ENCODE data around the gene RDX. TPM values are rescaled to one million over a fixed set of nuclear protein-coding genes. Genes with fewer than 3 reads are reported as not detected.

Gene RDX
- total RNA-seq, 2 donors from 2014 or later, result 121 to 127 TPM

- no peak for DNase-seq
- no peak for TF ChIP-seq CTCF (conservative IDR thresholded peaks at IDR 0.05)
- no peak overlapping the region for H3K27ac Mint-ChIP-seq
- WGBS, 2 experiments (ENCODE audit: insufficient coverage in 1 of 2, insufficient read length in 1 of 2), result 100% methylated on average over 1 of the region's 1 CpG; no CpG with 5 or more reads in 1 of the 2 experiments
- H3K4me1 ChIP-seq (ENCODE audit: control insufficient read depth, insufficient read depth, low read length), result no peaks in the 10 kb centered on the region
- no peak overlapping the region for H3K4me3 Mint-ChIP-seq
- H3K36me3 ChIP-seq (ENCODE audit: control insufficient read depth, insufficient read depth, low read length), result peaks cover 26% of the 10 kb centered on the region
- H3K4me3 ChIP-seq (ENCODE audit: low read length), result no peak overlapping the region
- H3K9me3 ChIP-seq (ENCODE audit: control insufficient read depth, low read length), result no peaks in the 10 kb centered on the region
- peaks cover 9% of the 10 kb centered on the region for H3K36me3 Mint-ChIP-seq (ENCODE audit: low read depth)
- peaks cover 4% of the 10 kb centered on the region for H3K4me1 Mint-ChIP-seq
- H3K9me3 Mint-ChIP-seq, result no peaks in the 10 kb centered on the region
- H3K9ac ChIP-seq (ENCODE audit: extremely low read depth, low read length, poor library complexity, severe bottlenecking), result no peak overlapping the region
- H3K27ac ChIP-seq (ENCODE audit: low read depth, low read length), result no peak overlapping the region
- no peaks in the 10 kb centered on the region for H3K27me3 Mint-ChIP-seq (ENCODE audit: insufficient read depth)
- no peaks in the 10 kb centered on the region for H3K27me3 ChIP-seq (ENCODE audit: control insufficient read depth, insufficient read depth, low read length, poor library complexity, severe bottlenecking)
These were observed 136.9 kb downstream of the RDX start for GRCh38 chr11:110159476-110159875.

GRCh38 chr11:110158317-110159200 lies 137.9 kb downstream of the RDX start:
- no peak overlapping the region for H3K9ac ChIP-seq (ENCODE audit: extremely low read depth, low read length, poor library complexity, severe bottlenecking)

GRCh38 chr11:110156503-110156902 lies 139.9 kb downstream of the RDX start:
- H3K4me1 ChIP-seq (ENCODE audit: control insufficient read depth, insufficient read depth, low read length), result no peaks in the 10 kb centered on the region
- Mint-ChIP-seq H3K27ac (no peak overlapping the region), H3K27me3 (ENCODE audit: insufficient read depth) (no peaks in the 10 kb centered on the region), H3K9me3 (no peaks in the 10 kb centered on the region), H3K4me1 (peaks cover 4% of the 10 kb centered on the region), H3K36me3 (ENCODE audit: low read depth) (peaks cover 6% of the 10 kb centered on the region), H3K4me3 (no peak overlapping the region)
- 90 to 91% methylated on average over 2 to 4 of the region's 4 CpGs for WGBS, 2 experiments (ENCODE audit: insufficient coverage in 1 of 2, insufficient read length in 1 of 2)
- peaks cover 28% of the 10 kb centered on the region for H3K36me3 ChIP-seq (ENCODE audit: control insufficient read depth, insufficient read depth, low read length)
- H3K9ac ChIP-seq (ENCODE audit: extremely low read depth, low read length, poor library complexity, severe bottlenecking), result no peak overlapping the region
- no peak for TF ChIP-seq CTCF (conservative IDR thresholded peaks at IDR 0.05)
- no peak for DNase-seq
- H3K27ac ChIP-seq (ENCODE audit: low read depth, low read length), result no peak overlapping the region
- no peaks in the 10 kb centered on the region for H3K9me3 ChIP-seq (ENCODE audit: control insufficient read depth, low read length)
- H3K27me3 ChIP-seq (ENCODE audit: control insufficient read depth, insufficient read depth, low read length, poor library complexity, severe bottlenecking), result no peaks in the 10 kb centered on the region
- no peak overlapping the region for H3K4me3 ChIP-seq (ENCODE audit: low read length)

More at GRCh38 chr11:110158317-110159200, 137.9 kb downstream of the RDX start:
- 90 to 93% methylated on average over 8 of the region's 9 CpGs for WGBS, 2 experiments (ENCODE audit: insufficient coverage in 1 of 2, insufficient read length in 1 of 2)
- H3K27me3 ChIP-seq (ENCODE audit: control insufficient read depth, insufficient read depth, low read length, poor library complexity, severe bottlenecking), result no peaks in the 10 kb centered on the region
- TF ChIP-seq CTCF (conservative IDR thresholded peaks at IDR 0.05), result no peak
- H3K27me3 Mint-ChIP-seq (ENCODE audit: insufficient read depth), result no peaks in the 10 kb centered on the region
- H3K27ac Mint-ChIP-seq, result peak overlapping the region; percentile 71
- H3K4me1 Mint-ChIP-seq, result peaks cover 4% of the 10 kb centered on the region
- no peak overlapping the region for H3K4me3 ChIP-seq (ENCODE audit: low read length)
- no peak for DNase-seq
- H3K4me1 ChIP-seq (ENCODE audit: control insufficient read depth, insufficient read depth, low read length), result no peaks in the 10 kb centered on the region
- peaks cover 6% of the 10 kb centered on the region for H3K36me3 Mint-ChIP-seq (ENCODE audit: low read depth)
- no peak overlapping the region for H3K27ac ChIP-seq (ENCODE audit: low read depth, low read length)
- no peak overlapping the region for H3K4me3 Mint-ChIP-seq
- no peaks in the 10 kb centered on the region for H3K9me3 Mint-ChIP-seq
- peaks cover 31% of the 10 kb centered on the region for H3K36me3 ChIP-seq (ENCODE audit: control insufficient read depth, insufficient read depth, low read length)
- no peaks in the 10 kb centered on the region for H3K9me3 ChIP-seq (ENCODE audit: control insufficient read depth, low read length)
